GM12864 (cell line): ENCODE data around the gene CSTPP1.

ENCODE experiments used
- DNase-seq: peaks from one replicate; pipeline ENCODE4 v3.0.0-alpha.2; 2011; ENCODE audit warnings: low read depth
- H3K4me3 ChIP-seq: 2 replicates; pipeline ENCODE4 v1.5.1; 2011; ENCODE audit warnings: mild to moderate bottlenecking, low read depth, low read length, control low read depth
- CTCF ChIP-seq: IDR thresholded peaks from 2 replicates; pipeline ENCODE4 v1.5.1; 2011; ENCODE audit warnings: low read depth, mild to moderate bottlenecking, moderate library complexity, low read length, control low read depth, inconsistent platforms; ENCODE audit errors: missing control alignments

The CSTPP1 gene

GRCh38 chr11:47033439-47033838 is 96.9 kb downstream of the CSTPP1 start:
- TF ChIP-seq CTCF = no peak
- no peak overlapping the region for H3K4me3 ChIP-seq
- DNase-seq = no peak

- no peak for DNase-seq
- no peak for TF ChIP-seq CTCF
- no peak overlapping the region for H3K4me3 ChIP-seq
These were observed 97.5 kb downstream of the CSTPP1 start for GRCh38 chr11:47034091-47034490.

- no peak for TF ChIP-seq CTCF
- DNase-seq = no peak
- no peak overlapping the region for H3K4me3 ChIP-seq
These were observed 98.5 kb downstream of the CSTPP1 start for GRCh38 chr11:47035108-47035507.

GRCh38 chr11:47044119-47044518 is 107.6 kb downstream of the CSTPP1 start:
- no peak for DNase-seq
- H3K4me3 ChIP-seq = no peak overlapping the region
- TF ChIP-seq CTCF = no peak

- TF ChIP-seq CTCF = no peak
- DNase-seq = no peak
- H3K4me3 ChIP-seq = no peak overlapping the region
These were observed 111.4 kb downstream of the CSTPP1 start for GRCh38 chr11:47047972-47048371.

- TF ChIP-seq CTCF = no peak
- no peak overlapping the region for H3K4me3 ChIP-seq
- DNase-seq = no peak
These were observed 113.7 kb downstream of the CSTPP1 start for GRCh38 chr11:47050284-47050683.

- TF ChIP-seq CTCF = no peak
These were observed 114.7 kb downstream of the CSTPP1 start for GRCh38 chr11:47051217-47051616.

More at GRCh38 chr11:47051217-47051616, 114.7 kb downstream of the CSTPP1 start:
- DNase-seq = no peak
- no peak overlapping the region for H3K4me3 ChIP-seq
